K562 (cell line): Measurements from ENCODE around the gene ADAM10. TPM values are rescaled to one million over a fixed set of nuclear protein-coding genes. Genes with fewer than 3 reads are reported as not detected.

ENCODE experiments used
- CEBPB ChIP-seq: fragments of 450-650 bp; IDR thresholded peaks from 2 replicates; pipeline ENCODE4 v1.6.1; 2016; ENCODE audit warnings: missing genetic modification characterization, missing compliant biosample characterization
- CREBBP ChIP-seq: IDR thresholded peaks from one replicate; pipeline ENCODE4 v1.6.1; 2012; ENCODE audit warnings: low read depth, mild to moderate bottlenecking, control low read depth, inconsistent platforms, low read length
- CSDE1 ChIP-seq, 2 experiments: fragments of 450-650 bp; IDR thresholded peaks; 2 replicates each; pipeline ENCODE4 v1.6.1; 2016; ENCODE audit warnings: mild to moderate bottlenecking in 1 of 2
- GTF2A2 ChIP-seq: IDR thresholded peaks from 2 replicates; pipeline ENCODE4 v1.6.1; 2016; ENCODE audit warnings: mild to moderate bottlenecking, missing genetic modification characterization, missing compliant biosample characterization
- KLF13 ChIP-seq: fragments of 450-650 bp; IDR thresholded peaks from 2 replicates; pipeline ENCODE4 v1.6.1; 2016; ENCODE audit warnings: missing genetic modification characterization, low read depth, mild to moderate bottlenecking, missing compliant biosample characterization, moderate library complexity, borderline replicate concordance
- MYC ChIP-seq, 2 experiments: fragments of 250-450 bp in 1 of 2; sonication (Bioruptor Pico) in 1 of 2; IDR thresholded peaks; 2 replicates each; pipeline versions ENCODE4 v1.5.1 to v1.6.1; 2012 to 2021; ENCODE audit warnings: low read depth in 2 of 2, borderline replicate concordance in 1 of 2, improper control_type of control experiment in 1 of 2, low read length in 1 of 2, mild to moderate bottlenecking in 1 of 2, moderate library complexity in 1 of 2
- NFE2 ChIP-seq: IDR thresholded peaks from 2 replicates; pipeline ENCODE4 v1.6.1; 2014; ENCODE audit warnings: antibody characterized with exemption, low read depth
- PHF21A ChIP-seq: fragments of 450-650 bp; IDR thresholded peaks from 2 replicates; pipeline ENCODE4 v1.6.1; 2017; ENCODE audit warnings: low read depth, borderline replicate concordance
- PHF8 ChIP-seq: fragments of 200-600 bp; sonication (generic); IDR thresholded peaks from 2 replicates; pipeline ENCODE4 v1.6.1; 2012; ENCODE audit warnings: mixed run types, mild to moderate bottlenecking, inconsistent platforms, low read length, moderate library complexity, borderline replicate concordance
- POLR3A ChIP-seq: IDR thresholded peaks from 2 replicates; pipeline ENCODE4 v1.6.1; 2011; ENCODE audit warnings: borderline replicate concordance, mild to moderate bottlenecking, moderate library complexity; ENCODE audit not compliant: insufficient read length, insufficient read depth; ENCODE audit errors: extremely low read depth
- SIN3B ChIP-seq: fragments of 450-650 bp; IDR thresholded peaks from 2 replicates; pipeline ENCODE4 v1.6.1; 2017; ENCODE audit warnings: low read depth, mild to moderate bottlenecking, moderate library complexity
- SP1 ChIP-seq: sonication (generic); formaldehyde crosslinking; IDR thresholded peaks from 2 replicates; pipeline ENCODE4 v1.8.1; 2022; ENCODE audit warnings: mild to moderate bottlenecking, missing genetic modification reagents
- SRF ChIP-seq, 2 experiments: fragments of 250-450, 450-650 bp in 1 of 2; sonication (Bioruptor Pico) in 1 of 2; sonication (generic) in 1 of 2; formaldehyde crosslinking; IDR thresholded peaks; 2 replicates each; pipeline versions ENCODE4 v1.5.0 to v1.5.1; 2020 to 2022; ENCODE audit warnings: mild to moderate bottlenecking in 1 of 2, missing genetic modification reagents in 1 of 2
- ZBED1 ChIP-seq: IDR thresholded peaks from 2 replicates; pipeline ENCODE4 v1.6.1; 2014
- polyA plus RNA-seq, 8 experiments: library from polyadenylated mRNA; depleted of rRNA in 4 of 8; stranded (reverse) in 5 of 8; unstranded in 3 of 8; fragments of >200 nt; fragmentation: Nextera tagmentation in 2 of 8; fragmentation: Illumina TruSeq in 1 of 8; extraction: Ambion mirVana in 2 of 8; extraction: Trizol in 1 of 8; gene quantifications; 2 replicates each; pipeline versions ENCODE4 v1.2.1 to v1.2.3, GENCODE V29; 2011 to 2014; ENCODE audit warnings: inconsistent platforms in 1 of 8, missing spikeins in 1 of 8
- total RNA-seq, 7 experiments: library from RNA; depleted of rRNA in 6 of 7; stranded (reverse); fragments of >200 nt in 6 of 7; fragmentation: Illumina TruSeq in 2 of 7; extraction: Trizol in 2 of 7; gene quantifications; 2 replicates each; pipeline versions ENCODE4 v1.2.1 to v1.2.3, GENCODE V29; 2011 to 2021; ENCODE audit warnings: low replicate concordance in 1 of 7
- TF ChIP-seq, protein P1 (sequence below): fragments of 200-400 bp; formaldehyde crosslinking; IDR thresholded peaks from 2 replicates; pipeline ENCODE4 v1.6.1; 2017; ENCODE audit warnings: mild to moderate bottlenecking, low read depth, low read length, moderate library complexity
- TF ChIP-seq, protein P2 (sequence below): sonication (generic); formaldehyde crosslinking; IDR thresholded peaks from 2 replicates; pipeline ENCODE4 v1.8.1; 2023; ENCODE audit warnings: mild to moderate bottlenecking, missing genetic modification reagents
- TF ChIP-seq, protein P3 (sequence below): fragments of 200-800 bp; sonication (Bioruptor generic); IDR thresholded peaks from 2 replicates; pipeline ENCODE4 v1.6.1; 2016; ENCODE audit warnings: missing genetic modification characterization, missing compliant biosample characterization

The ADAM10 gene
- total and polyA plus RNA-seq, 9 of the 15 experiments (the other 6 are each of a cell fraction or from before 2014, with no cell fraction given), result 11.9 to 152 (median 57.3) TPM

DNA sequence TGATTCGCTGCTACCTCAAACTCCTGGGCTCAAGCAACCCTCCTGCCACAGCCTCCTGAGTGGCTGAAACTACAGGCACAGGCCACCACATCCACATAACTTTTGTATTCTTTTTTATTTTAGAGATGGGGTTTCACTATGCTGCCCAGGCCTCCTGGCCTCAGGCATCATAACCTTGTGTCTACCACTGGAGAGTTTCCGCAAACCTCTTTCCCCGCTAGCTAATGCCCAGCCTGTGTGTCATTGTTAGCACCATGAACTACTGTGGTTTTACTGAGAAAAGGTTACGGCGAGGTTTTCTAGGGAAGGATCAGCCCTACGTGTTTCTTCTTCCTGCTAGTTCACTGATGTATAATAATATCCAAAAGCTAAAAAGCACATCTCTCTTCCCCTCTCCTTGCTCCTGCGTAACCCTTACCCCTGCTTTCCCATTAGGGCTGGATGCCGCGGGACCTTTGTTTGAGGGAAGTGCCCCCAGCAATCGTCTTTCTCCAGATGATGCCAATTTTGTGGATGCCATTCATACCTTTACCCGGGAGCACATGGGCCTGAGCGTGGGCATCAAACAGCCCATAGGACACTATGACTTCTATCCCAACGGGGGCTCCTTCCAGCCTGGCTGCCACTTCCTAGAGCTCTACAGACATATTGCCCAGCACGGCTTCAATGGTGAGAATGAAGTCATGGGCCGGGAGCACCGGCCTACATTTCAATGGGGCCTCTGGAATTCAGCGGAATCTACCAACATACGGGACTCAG lies 204.0 kb downstream of the ADAM10 start (continued):
- TF ChIP-seq NFE2 (no peak), SRF (CRISPR knock-in tag; IDR thresholded peaks at IDR 0.05) (no peak), GTF2A2 (no peak), PHF8 (no peak), PHF21A (no peak), CSDE1 (IDR thresholded peaks at IDR 0.05) (no peak), POLR3A (no peak), CREBBP (no peak), SIN3B (no peak), CEBPB (tag) (no peak), SP1 (CRISPR knock-in tag) (no peak), ZBED1 (no peak), MYC (IDR thresholded peaks at IDR 0.05; ENCODE audit: low read depth, low read length) (0 out of 2 replicates have a peak, but pooled peaks have one; percentile 14), MYC (CRISPR knock-in tag; IDR thresholded peaks at IDR 0.05; ENCODE audit: borderline replicate concordance, low read depth) (no peak), KLF13 (tag) (no peak)
- TF ChIP-seq, protein P1, sequence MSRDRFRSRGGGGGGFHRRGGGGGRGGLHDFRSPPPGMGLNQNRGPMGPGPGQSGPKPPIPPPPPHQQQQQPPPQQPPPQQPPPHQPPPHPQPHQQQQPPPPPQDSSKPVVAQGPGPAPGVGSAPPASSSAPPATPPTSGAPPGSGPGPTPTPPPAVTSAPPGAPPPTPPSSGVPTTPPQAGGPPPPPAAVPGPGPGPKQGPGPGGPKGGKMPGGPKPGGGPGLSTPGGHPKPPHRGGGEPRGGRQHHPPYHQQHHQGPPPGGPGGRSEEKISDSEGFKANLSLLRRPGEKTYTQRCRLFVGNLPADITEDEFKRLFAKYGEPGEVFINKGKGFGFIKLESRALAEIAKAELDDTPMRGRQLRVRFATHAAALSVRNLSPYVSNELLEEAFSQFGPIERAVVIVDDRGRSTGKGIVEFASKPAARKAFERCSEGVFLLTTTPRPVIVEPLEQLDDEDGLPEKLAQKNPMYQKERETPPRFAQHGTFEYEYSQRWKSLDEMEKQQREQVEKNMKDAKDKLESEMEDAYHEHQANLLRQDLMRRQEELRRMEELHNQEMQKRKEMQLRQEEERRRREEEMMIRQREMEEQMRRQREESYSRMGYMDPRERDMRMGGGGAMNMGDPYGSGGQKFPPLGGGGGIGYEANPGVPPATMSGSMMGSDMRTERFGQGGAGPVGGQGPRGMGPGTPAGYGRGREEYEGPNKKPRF, result no peak
- TF ChIP-seq, protein P2, sequence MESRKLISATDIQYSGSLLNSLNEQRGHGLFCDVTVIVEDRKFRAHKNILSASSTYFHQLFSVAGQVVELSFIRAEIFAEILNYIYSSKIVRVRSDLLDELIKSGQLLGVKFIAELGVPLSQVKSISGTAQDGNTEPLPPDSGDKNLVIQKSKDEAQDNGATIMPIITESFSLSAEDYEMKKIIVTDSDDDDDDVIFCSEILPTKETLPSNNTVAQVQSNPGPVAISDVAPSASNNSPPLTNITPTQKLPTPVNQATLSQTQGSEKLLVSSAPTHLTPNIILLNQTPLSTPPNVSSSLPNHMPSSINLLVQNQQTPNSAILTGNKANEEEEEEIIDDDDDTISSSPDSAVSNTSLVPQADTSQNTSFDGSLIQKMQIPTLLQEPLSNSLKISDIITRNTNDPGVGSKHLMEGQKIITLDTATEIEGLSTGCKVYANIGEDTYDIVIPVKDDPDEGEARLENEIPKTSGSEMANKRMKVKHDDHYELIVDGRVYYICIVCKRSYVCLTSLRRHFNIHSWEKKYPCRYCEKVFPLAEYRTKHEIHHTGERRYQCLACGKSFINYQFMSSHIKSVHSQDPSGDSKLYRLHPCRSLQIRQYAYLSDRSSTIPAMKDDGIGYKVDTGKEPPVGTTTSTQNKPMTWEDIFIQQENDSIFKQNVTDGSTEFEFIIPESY (CRISPR knock-in tag), result peak; percentile 61; the same call in 1 of the 2 replicates
- TF ChIP-seq, protein P3, sequence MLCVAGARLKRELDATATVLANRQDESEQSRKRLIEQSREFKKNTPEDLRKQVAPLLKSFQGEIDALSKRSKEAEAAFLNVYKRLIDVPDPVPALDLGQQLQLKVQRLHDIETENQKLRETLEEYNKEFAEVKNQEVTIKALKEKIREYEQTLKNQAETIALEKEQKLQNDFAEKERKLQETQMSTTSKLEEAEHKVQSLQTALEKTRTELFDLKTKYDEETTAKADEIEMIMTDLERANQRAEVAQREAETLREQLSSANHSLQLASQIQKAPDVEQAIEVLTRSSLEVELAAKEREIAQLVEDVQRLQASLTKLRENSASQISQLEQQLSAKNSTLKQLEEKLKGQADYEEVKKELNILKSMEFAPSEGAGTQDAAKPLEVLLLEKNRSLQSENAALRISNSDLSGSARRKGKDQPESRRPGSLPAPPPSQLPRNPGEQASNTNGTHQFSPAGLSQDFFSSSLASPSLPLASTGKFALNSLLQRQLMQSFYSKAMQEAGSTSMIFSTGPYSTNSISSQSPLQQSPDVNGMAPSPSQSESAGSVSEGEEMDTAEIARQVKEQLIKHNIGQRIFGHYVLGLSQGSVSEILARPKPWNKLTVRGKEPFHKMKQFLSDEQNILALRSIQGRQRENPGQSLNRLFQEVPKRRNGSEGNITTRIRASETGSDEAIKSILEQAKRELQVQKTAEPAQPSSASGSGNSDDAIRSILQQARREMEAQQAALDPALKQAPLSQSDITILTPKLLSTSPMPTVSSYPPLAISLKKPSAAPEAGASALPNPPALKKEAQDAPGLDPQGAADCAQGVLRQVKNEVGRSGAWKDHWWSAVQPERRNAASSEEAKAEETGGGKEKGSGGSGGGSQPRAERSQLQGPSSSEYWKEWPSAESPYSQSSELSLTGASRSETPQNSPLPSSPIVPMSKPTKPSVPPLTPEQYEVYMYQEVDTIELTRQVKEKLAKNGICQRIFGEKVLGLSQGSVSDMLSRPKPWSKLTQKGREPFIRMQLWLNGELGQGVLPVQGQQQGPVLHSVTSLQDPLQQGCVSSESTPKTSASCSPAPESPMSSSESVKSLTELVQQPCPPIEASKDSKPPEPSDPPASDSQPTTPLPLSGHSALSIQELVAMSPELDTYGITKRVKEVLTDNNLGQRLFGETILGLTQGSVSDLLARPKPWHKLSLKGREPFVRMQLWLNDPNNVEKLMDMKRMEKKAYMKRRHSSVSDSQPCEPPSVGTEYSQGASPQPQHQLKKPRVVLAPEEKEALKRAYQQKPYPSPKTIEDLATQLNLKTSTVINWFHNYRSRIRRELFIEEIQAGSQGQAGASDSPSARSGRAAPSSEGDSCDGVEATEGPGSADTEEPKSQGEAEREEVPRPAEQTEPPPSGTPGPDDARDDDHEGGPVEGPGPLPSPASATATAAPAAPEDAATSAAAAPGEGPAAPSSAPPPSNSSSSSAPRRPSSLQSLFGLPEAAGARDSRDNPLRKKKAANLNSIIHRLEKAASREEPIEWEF (CRISPR knock-in tag), result no peak
